Fibroblast of pulmonary artery (primary cell): ENCODE measurements around the gene PLA2G2F.

ENCODE experiments used
- DNase-seq: peaks from one replicate; pipeline ENCODE4 v3.0.0-alpha.2; 2010; ENCODE audit warnings: low read depth
- H3K4me3 ChIP-seq: replicated peaks from 2 replicates; pipeline ENCODE4 v1.5.1; 2011; ENCODE audit warnings: low read depth, mild to moderate bottlenecking, control low read depth, low read length, moderate library complexity
- CTCF ChIP-seq: IDR thresholded peaks from 2 replicates; pipeline ENCODE4 v1.5.1; 2011; ENCODE audit warnings: mild to moderate bottlenecking, control low read depth, low read length, inconsistent platforms; ENCODE audit errors: missing control alignments

Gene PLA2G2F

GRCh38 chr1:20190256-20191160 is 51.4 kb downstream of the PLA2G2F start:
- DNase-seq: no peak
- no peak overlapping the region for H3K4me3 ChIP-seq
- TF ChIP-seq CTCF: no peak

GRCh38 chr1:20191266-20191825 is 52.2 kb downstream of the PLA2G2F start:
- H3K4me3 ChIP-seq: no peak overlapping the region
- TF ChIP-seq CTCF: no peak
- no peak for DNase-seq

DNA sequence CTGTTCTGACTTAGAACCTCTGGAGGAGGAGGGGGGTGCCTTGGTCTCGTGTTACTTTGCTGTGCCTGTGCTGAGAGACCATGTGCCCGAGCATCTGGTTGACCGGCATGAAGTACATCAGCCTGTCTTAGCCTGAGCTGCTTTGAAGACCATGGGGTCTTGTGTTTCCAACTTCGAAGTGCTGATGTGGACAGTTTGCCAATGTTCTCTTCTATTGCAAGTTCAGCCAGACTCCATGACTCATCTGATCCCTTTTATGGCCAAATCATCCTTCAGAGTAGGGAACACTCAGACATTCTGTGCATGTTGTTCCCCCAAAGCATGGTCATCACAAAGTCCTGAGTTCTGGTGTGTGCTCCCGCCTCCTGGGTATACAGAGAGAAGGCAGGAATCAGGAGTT is 53.2 kb downstream of the PLA2G2F start:
- TF ChIP-seq CTCF: no peak
- peak; percentile 43 for DNase-seq

GRCh38 chr1:20192871-20193411 is 53.8 kb downstream of the PLA2G2F start:
- TF ChIP-seq CTCF: no peak
- no peak overlapping the region for H3K4me3 ChIP-seq

More for the DNA sequence above, 53.2 kb downstream of the PLA2G2F start:
- no peak overlapping the region for H3K4me3 ChIP-seq

DNA sequence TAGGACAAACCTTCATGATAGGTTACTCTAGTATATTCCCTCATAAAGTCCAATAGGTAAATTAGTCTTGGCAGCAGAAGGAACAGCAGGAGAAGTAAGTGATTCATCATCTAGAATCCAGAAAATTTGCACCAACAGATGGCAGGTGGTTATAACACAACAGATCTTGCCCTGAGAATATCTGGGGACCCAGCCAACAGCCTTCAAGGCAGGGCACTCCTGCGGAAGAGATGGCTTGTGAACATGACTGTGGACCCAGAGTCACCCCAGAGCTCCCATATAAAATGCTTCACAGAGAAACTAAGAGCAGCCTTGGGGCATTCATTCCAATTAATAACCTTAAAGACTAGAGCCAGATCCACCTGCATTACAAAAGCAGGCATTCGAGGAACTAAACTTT is 55.1 kb downstream of the PLA2G2F start:
- no peak for DNase-seq
- no peak overlapping the region for H3K4me3 ChIP-seq
- no peak for TF ChIP-seq CTCF

More at GRCh38 chr1:20192871-20193411, 53.8 kb downstream of the PLA2G2F start:
- DNase-seq: no peak

DNA sequence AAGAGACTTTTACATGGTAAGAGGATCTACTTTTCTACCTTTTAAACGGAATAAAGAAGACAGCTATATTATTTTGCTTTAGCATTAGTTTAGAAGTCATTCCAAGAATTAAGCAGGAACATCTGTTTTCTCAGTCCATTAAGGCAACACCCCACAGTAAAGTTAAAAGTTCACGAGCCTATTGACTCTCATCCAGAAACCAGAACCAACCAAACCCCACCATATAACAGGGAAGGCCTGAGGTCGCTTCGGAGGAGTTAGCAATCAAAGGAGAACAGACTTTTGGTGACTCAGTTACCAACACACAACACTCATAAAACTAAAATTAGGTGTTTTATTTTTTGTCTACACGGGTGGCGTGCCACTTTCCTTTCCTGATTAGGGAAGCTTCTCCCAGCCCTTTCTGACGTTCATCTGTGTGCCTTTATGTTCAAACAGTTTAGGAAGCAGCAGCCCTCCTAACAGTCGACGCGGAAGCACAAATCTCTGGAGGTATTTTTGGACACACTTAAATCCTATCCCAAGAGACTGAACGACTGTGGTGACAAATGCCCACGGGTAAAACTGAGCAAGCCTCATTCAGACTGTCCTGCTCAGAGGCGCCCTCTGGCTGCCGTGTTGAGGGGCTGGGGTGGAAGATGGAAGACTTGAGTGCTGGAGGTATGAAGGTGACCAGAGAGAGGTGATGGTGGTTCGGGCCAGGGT is 55.8 kb downstream of the PLA2G2F start:
- DNase-seq: peak; percentile 60
- TF ChIP-seq CTCF: peak; percentile 97

More for the DNA sequence above, 55.8 kb downstream of the PLA2G2F start:
- no peak overlapping the region for H3K4me3 ChIP-seq
